HL-60 (cell line): ENCODE results near the gene IL36G.

Source experiments
- GABPA ChIP-seq: IDR thresholded peaks from 2 replicates; pipeline ENCODE4 v1.6.1; 2012; ENCODE audit warnings: low read depth
- POLR2AphosphoS5 ChIP-seq: IDR thresholded peaks from 2 replicates; pipeline ENCODE4 v1.6.1; 2012; ENCODE audit warnings: low read depth
- REST ChIP-seq: IDR thresholded peaks from 2 replicates; pipeline ENCODE4 v1.6.1; 2012; ENCODE audit warnings: low read depth; ENCODE audit not compliant: insufficient replicate concordance
- SPI1 ChIP-seq: IDR thresholded peaks from 2 replicates; pipeline ENCODE4 v1.6.1; 2012; ENCODE audit warnings: low read depth, mild to moderate bottlenecking, borderline replicate concordance
- TF ChIP-seq, protein P1 (sequence below): IDR thresholded peaks from one replicate; pipeline ENCODE4 v1.5.1; 2011; ENCODE audit warnings: low read length, control low read depth, inconsistent platforms; ENCODE audit not compliant: insufficient read depth

DNA sequence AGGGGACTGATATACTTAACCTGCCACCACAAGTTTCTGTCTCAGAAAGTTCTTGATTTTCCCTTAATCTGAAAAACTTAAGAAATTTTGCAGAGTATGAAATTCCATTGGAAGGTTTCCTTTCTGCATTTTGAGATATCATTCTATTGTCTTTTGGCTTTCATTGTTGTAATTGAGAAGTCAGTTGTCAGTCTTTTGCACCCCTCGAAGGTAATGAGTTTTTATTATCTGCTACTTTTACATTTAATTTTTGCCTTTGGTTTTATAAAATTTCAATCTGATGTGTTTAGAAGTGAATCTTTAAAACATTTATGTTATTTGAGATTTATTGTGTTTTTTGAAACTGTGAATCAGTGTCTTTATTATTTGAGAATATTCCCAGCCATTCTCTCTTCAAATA is 22.6 kb downstream of the IL36G start:
- TF ChIP-seq GABPA (no peak), REST (no peak), POLR2AphosphoS5 (no peak), SPI1 (no peak)
- TF ChIP-seq, protein P1, sequence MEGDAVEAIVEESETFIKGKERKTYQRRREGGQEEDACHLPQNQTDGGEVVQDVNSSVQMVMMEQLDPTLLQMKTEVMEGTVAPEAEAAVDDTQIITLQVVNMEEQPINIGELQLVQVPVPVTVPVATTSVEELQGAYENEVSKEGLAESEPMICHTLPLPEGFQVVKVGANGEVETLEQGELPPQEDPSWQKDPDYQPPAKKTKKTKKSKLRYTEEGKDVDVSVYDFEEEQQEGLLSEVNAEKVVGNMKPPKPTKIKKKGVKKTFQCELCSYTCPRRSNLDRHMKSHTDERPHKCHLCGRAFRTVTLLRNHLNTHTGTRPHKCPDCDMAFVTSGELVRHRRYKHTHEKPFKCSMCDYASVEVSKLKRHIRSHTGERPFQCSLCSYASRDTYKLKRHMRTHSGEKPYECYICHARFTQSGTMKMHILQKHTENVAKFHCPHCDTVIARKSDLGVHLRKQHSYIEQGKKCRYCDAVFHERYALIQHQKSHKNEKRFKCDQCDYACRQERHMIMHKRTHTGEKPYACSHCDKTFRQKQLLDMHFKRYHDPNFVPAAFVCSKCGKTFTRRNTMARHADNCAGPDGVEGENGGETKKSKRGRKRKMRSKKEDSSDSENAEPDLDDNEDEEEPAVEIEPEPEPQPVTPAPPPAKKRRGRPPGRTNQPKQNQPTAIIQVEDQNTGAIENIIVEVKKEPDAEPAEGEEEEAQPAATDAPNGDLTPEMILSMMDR, result no peak
